Fibroblast of skin of scalp (primary cell): ENCODE results near the gene TOR1B. TPM values are rescaled to one million over a fixed set of nuclear protein-coding genes. Genes with fewer than 3 reads are reported as not detected.
"Not testable (repeated sequence)": the region's sequence is repeated elsewhere in the genome, so short reads cannot be mapped to it uniquely, and the experiment has no call there.

Experiments
- DNase-seq: peaks from one replicate; pipeline ENCODE4 v3.0.0-alpha.2; 2013
- polyA plus RNA-seq, 2 experiments: library from polyadenylated mRNA; unstranded; fragments of 120-200 nt; gene quantifications; one replicate each; pipeline ENCODE4 v1.2.1, GENCODE V29; 2013; ENCODE audit not compliant: insufficient read length in 2 of 2

The TOR1B gene
- 37.1 TPM for polyA plus RNA-seq (2013, experiment 1 of 2; ENCODE audit: insufficient read length)
- 33.7 TPM for polyA plus RNA-seq (2013, experiment 2 of 2; ENCODE audit: insufficient read length)

DNA sequence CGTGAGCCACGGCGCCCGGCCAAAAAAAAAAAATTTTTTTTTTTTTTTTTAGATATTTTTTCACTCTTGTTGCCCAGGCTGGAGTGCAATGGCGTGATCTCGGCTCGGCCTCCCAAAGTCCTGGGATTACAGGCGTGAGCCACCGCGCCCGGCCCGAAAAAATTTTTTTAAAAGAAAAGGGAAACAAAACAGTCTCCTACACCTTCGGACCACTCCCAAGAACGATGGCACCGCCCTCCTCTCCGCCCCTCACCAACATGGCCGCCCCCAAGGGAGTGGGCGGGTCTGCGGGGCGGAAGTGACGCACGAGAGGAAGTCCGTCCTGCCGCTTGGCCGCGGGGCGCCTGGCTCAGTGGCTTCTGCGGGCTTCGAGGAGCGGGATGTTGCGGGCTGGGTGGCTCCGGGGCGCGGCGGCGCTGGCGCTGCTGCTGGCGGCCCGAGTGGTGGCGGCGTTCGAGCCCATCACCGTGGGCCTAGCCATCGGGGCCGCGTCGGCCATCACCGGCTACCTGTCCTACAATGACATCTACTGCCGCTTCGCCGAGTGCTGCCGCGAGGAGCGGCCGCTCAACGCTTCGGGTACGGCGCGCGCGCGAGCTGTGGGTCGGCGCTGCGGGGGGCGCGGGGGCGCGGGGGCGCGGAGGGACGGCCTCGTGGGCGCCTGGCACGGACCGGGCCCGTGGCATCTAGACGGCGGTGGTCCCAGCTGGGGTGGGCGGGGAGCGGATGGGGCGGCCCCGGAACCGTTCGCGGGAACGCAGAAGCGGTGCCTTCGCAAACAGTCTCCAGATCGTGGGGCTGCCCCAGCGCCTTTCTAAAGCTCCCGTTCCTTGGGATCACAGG, at the start of gene TOR1B:
Gene TOR1B, plus strand, starts transcription at position 352 of the 843 bp plus-strand sequence. Its CDS starts 29 bp downstream, at position 381.
- peak; percentile 95 for DNase-seq

DNA sequence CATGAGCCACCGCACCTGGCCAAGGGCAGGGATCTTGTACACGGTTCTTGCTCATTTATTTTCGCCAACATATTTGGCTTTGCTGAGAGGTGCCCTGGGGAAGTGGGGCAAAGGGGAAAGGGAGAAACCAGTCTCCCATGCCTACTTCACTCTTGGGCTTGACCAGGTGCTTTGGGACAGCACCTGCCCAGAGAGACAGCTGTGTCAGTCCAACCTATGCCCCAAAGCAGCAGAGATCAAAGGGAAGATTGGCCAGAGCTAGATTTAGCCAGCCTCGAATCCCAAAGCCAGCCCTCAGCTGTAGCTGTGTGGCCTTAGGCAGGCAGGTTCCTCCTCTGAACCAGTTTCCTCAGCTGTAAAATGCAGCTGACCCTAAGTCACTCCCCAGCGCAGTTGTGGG, 47.8 kb upstream of the TOR1B start:
- no peak for DNase-seq

GRCh38 chr9:129756191-129756590, 46.8 kb upstream of the TOR1B start:
- DNase-seq, result no peak

- no peak for DNase-seq
Observed at GRCh38 chr9:129757045-129757444, 45.9 kb upstream of the TOR1B start.

DNA sequence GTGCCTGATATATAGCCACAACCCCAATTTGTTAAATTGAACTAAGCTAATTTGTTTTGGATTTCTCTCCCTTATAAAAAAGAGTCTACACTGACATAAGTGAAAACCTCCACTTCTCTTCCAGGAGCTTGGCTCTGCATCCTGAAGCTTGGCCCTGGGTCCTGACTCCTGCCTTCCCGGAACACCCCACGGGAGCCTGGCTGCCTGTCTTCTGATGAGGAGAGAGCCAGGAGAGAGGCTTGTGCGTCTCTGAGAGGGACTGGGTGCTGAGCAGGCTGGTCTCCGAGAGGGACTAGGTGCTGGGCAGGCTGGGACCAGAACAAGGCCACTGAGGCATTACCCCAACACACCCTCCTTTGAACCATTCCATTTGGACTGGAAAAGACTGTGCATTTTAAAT, 43.7 kb upstream of the TOR1B start:
- no peak for DNase-seq

GRCh38 chr9:129759804-129760502, 43.0 kb upstream of the TOR1B start:
- DNase-seq, result no peak

DNA sequence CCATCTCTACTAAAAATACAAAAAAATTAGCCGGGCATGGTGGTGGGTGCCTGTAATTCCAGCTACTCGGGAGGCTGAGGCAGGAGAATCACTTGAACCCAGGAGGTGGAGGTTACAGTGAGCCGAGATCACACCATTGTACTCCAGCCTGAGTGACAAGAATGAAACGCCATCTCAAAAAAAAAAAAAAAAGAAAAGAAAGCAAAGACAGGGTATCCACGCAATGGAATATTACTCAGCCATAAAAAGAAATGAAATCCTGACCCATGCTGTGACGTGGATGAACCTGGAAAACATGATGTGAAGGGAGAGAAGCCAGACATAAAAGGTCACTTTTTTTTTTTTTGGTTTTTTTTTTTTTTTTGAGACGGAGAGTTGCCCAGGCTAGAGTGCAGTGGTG, 42.2 kb upstream of the TOR1B start:
- DNase-seq, result not testable (repeated sequence)

DNA sequence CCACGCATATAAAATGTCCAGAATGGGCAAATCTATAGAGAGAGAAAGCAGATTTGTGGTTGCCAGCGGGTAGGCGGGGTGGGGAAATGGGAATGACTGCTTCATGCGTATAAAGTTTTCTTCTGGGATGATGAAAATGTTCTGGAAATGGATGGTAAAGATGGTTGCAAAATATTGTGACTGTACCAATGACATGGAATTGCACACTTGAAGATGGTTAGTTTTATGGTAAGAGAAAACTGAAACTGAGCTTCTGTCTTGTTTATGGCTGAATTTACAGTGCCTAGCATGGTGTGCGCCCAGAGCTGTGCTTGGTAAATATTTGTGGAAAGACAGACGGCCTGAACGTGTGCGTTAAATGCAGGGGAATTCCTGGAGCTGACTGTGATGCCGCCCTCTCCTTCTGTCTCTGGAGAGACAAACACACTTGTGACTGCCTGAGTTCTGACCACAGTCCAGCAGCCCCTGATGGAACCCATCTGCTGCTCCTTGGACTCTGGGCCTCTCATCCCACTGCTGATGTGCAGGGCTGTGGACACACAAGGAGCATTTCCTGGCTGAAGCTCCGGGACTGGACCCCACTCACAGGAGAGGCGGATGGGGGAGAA, 41.6 kb upstream of the TOR1B start:
- peak; percentile 66 for DNase-seq

DNA sequence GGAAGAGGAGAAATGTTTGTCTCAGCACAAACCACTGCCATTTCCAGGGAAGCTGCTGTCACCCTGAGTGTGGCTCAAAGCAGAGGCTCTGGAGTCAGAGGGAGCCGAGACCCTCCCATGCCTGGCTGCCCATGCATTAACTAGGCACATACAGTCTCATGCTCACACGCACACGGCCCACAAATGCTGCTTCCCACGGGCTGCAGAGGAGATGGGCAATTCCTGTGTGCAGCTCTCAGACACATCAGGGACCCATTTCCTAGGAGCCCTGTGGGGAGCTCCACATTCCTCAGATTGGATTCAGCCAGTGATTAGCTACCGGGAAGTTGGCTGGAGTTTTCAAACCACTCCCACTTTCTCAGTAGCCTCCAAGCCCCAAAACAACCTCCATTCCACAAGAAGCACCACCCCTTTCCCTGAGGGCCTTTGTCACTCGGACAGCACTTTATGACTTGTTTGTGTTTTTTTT, 41.0 kb upstream of the TOR1B start:
- DNase-seq, result peak; percentile 89

GRCh38 chr9:129762370-129762984, 40.5 kb upstream of the TOR1B start:
- DNase-seq, result peak; percentile 92

DNA sequence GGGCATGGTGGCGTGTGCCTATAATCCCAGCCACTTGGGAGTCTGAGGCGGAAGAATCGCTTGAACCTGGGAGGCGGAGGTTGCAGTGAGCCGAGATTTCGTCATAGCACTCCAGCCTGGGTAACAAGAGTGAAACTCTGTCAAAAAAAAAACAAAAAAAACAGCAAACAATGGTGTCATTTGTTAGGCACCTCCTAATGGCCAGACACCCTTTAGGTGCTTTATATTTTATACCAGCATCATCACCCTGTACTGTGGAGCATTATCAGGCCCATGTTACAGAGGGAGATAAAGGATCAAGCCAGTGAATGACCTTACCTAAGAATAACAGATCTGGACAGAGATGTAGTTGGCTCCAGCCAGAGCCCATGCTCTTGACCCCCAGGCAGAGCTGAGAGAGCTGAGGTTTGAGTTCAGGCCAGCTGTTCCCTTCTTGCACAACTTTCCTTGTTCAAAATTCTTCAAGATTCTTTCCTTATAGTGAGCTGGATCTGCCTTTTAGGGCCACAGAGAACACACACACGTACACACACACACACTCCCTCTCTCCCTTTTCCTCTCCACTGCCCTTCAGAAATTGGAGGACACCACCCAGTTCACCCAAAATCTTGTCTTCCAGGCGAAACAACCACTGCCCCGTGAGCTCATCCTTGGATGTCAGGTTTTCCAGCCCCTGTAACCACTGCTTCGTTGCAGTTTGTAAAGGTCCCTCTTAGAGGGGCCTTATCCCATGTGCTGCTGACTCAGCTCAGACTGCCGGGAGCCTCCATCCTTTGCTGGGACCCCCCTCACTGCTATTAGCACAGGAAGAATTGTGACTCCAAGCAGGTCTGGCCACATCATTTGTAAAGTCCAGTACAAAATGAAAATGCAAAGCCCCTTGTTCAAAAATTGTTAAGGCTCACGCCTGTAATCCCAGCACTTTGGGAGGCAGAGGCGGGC, 39.7 kb upstream of the TOR1B start:
- peak; percentile 48 for DNase-seq

DNA sequence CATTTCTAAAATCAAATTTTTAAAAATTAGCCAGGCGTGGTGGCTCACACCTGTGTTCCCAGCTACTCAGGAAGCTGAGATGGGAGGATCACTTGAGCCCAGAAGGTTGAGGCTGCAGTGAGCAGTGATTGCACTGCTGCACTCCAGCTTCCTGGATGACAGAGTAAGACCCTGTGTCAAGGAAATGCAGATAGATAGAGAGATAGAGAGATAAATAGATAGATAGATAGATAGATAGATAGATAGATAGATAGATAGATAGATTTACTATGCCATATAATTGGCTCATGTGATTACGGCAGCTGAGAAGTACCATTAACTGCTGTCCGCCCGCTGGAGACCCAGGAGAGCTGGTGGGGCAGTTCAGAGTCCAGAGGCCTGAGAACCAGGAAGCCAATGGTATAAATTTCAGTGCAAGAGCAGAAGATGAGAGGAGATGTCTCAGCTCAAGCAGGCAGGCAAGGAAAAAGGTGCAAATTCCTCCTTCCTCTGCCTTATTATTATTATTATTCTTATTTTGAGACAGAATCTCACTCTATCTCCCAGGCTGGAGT, 37.1 kb upstream of the TOR1B start:
- DNase-seq, result no peak

DNA sequence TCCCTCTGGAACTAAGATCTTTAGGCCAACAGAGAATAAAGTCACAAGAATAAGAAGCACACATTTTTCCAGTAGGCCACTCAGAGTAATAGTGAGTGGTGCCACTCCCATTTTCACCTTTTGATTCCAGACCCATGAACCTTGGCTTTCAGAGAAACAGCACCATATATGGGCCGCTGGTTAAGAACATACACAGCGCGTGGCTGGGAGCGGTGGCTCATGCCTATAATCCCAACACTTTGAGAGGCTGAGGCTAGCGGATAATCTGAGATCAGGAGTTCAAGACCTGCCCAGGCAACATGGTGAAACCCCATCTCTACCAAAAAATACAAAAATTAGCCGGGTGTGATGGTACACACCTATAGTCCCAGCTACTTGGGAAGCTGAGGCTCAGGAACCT, 34.5 kb upstream of the TOR1B start:
- DNase-seq, result no peak

GRCh38 chr9:129769669-129770068, 33.3 kb upstream of the TOR1B start:
- no peak for DNase-seq

DNA sequence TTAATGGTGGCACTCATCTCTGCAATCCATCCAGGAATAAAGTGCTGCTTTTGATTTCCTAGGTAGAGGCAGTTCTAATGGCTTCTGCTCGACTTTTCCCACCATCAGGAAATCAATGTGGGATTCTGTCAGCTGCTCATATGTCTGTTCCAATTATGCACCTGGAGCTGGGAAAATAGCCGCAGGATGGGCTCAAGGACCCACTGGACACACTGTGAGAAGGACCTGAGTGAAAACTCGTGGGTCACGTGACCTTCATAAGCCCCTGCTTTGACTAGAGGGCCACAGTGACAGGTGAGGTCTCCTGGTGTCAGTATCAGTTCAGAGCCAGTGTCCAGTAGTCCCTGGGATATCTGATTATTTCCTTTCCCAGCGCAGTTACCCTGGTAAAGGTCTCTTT, 32.2 kb upstream of the TOR1B start:
- no peak for DNase-seq

GRCh38 chr9:129773262-129774048, 29.5 kb upstream of the TOR1B start:
- no peak for DNase-seq

- peak; percentile 27 for DNase-seq
Observed at GRCh38 chr9:129774791-129775447, 28.1 kb upstream of the TOR1B start.

DNA sequence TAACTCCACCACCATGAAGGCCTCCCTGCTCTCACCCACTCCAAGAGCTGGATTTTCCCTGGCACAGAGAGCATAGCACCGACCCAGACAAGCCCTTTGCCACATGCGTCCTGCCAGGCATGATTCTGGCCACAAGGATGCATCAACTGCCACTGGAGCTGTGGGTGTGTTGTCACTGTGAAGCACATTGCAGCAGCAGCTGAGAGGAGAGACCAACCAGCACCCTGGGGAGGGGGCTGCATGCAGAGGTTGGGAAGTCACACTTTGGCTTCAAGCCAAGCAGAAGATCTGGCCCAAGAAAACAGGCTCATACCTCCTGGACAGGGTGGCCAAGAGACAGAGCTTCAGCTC, 27.6 kb upstream of the TOR1B start:
- no peak for DNase-seq

- not testable (repeated sequence) for DNase-seq
Observed at GRCh38 chr9:129776096-129776495, 26.9 kb upstream of the TOR1B start.

- DNase-seq, result peak; percentile 80
Observed at GRCh38 chr9:129776566-129776937, 26.4 kb upstream of the TOR1B start.
